Panc1 (cell line): ENCODE data around the gene POLR3H.

Source experiments
- POLR2AphosphoS5 ChIP-seq: IDR thresholded peaks from 2 replicates; pipeline ENCODE4 v1.6.1; 2012; ENCODE audit warnings: mild to moderate bottlenecking, low read depth, low read length, moderate library complexity
- REST ChIP-seq, 2 experiments: IDR thresholded peaks; 2 replicates each; pipeline ENCODE4 v1.6.1; 2011 to 2012; ENCODE audit warnings: low read depth in 2 of 2, control low read depth in 1 of 2, low read length in 1 of 2, mild to moderate bottlenecking in 1 of 2, moderate library complexity in 1 of 2; ENCODE audit not compliant: insufficient read depth in 1 of 2
- TF ChIP-seq, protein P1 (sequence below): fragments of 450-650 bp; IDR thresholded peaks from 2 replicates; pipeline ENCODE4 v1.5.1; 2017; ENCODE audit warnings: mild to moderate bottlenecking

DNA sequence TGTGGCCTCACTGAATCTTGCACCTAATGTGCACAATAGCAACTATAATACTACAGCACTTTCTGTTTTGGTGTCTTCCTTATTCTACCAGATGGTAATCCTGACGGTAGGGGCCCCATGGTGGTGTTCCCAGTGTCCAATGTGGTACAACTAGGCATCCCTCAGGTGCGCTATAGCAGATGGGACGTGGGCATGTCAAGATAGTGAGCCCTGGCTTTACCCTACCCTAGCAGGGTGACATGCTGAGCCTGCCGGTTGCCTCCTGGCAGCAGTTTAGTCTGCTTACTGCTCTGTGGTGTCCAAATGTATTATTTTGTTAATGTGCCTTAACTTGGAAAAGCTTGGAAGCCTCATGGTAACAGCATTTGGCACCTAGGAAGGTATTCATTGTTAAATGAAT lies 56.2 kb downstream of the POLR3H start:
- TF ChIP-seq, protein P1, sequence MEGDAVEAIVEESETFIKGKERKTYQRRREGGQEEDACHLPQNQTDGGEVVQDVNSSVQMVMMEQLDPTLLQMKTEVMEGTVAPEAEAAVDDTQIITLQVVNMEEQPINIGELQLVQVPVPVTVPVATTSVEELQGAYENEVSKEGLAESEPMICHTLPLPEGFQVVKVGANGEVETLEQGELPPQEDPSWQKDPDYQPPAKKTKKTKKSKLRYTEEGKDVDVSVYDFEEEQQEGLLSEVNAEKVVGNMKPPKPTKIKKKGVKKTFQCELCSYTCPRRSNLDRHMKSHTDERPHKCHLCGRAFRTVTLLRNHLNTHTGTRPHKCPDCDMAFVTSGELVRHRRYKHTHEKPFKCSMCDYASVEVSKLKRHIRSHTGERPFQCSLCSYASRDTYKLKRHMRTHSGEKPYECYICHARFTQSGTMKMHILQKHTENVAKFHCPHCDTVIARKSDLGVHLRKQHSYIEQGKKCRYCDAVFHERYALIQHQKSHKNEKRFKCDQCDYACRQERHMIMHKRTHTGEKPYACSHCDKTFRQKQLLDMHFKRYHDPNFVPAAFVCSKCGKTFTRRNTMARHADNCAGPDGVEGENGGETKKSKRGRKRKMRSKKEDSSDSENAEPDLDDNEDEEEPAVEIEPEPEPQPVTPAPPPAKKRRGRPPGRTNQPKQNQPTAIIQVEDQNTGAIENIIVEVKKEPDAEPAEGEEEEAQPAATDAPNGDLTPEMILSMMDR, result no peak
- no peak for TF ChIP-seq POLR2AphosphoS5
- no peak for TF ChIP-seq REST (IDR thresholded peaks at IDR 0.05; ENCODE audit: insufficient read depth in 1 of 2, low read depth in 2 of 2, low read length in 1 of 2)
